GM12892 (cell line): ENCODE results near the gene ANGPTL5.
"Not testable (repeated sequence)": the region's sequence is repeated elsewhere in the genome, so short reads cannot be mapped to it uniquely, and the experiment has no call there.

Experiments
- DNase-seq: peaks from one replicate; pipeline ENCODE4 v3.0.0; 2011; ENCODE audit not compliant: insufficient read length
- FAIRE-seq: peaks from 2 replicates; lab custom pipeline; 2011; peaks lifted over from hg19 to GRCh38; lab: Jason Lieb, UNC
- POLR2A ChIP-seq: IDR thresholded peaks from 2 replicates; pipeline ENCODE4 v1.6.1; 2011; ENCODE audit warnings: low read depth, low read length, control low read depth
- POLR2AphosphoS5 ChIP-seq: IDR thresholded peaks from 2 replicates; pipeline ENCODE4 v1.6.1; 2011; ENCODE audit warnings: low read depth, low read length, control low read depth
- TAF1 ChIP-seq: IDR thresholded peaks from 2 replicates; pipeline ENCODE4 v1.6.1; 2011; ENCODE audit warnings: low read depth, mild to moderate bottlenecking, control low read depth, low read length, borderline replicate concordance

Gene ANGPTL5

GRCh38 chr11:101872171-101872882 lies 44.0 kb downstream of the ANGPTL5 start:
- FAIRE-seq: no peak
- no peak for DNase-seq
- TF ChIP-seq POLR2A (no peak), TAF1 (no peak), POLR2AphosphoS5 (no peak)

GRCh38 chr11:101870510-101870909 lies 45.8 kb downstream of the ANGPTL5 start:
- DNase-seq (no peak), FAIRE-seq (no peak)
- no peak for TF ChIP-seq POLR2AphosphoS5
- no peak for TF ChIP-seq TAF1
- no peak for TF ChIP-seq POLR2A

GRCh38 chr11:101867951-101868350 lies 48.4 kb downstream of the ANGPTL5 start:
- no peak for TF ChIP-seq POLR2AphosphoS5
- TF ChIP-seq POLR2A: no peak
- no peak for TF ChIP-seq TAF1
- FAIRE-seq: no peak
- no peak for DNase-seq

- FAIRE-seq (no peak), DNase-seq (no peak)
- TF ChIP-seq POLR2AphosphoS5 (no peak), POLR2A (no peak), TAF1 (no peak)
Measured at GRCh38 chr11:101866619-101867491, 49.5 kb downstream of the ANGPTL5 start.

GRCh38 chr11:101864098-101864497 lies 52.2 kb downstream of the ANGPTL5 start:
- TF ChIP-seq TAF1: no peak
- TF ChIP-seq POLR2A: no peak
- no peak for TF ChIP-seq POLR2AphosphoS5
- FAIRE-seq: no peak
- DNase-seq: no peak

- TF ChIP-seq TAF1 (no peak), POLR2A (no peak), POLR2AphosphoS5 (no peak)
- DNase-seq (no peak), FAIRE-seq (no peak)
Measured at GRCh38 chr11:101863361-101863760, 53.0 kb downstream of the ANGPTL5 start.

GRCh38 chr11:101862391-101863233 lies 53.7 kb downstream of the ANGPTL5 start:
- FAIRE-seq: no peak
- TF ChIP-seq TAF1 (no peak), POLR2A (no peak), POLR2AphosphoS5 (no peak)
- DNase-seq: no peak

GRCh38 chr11:101860696-101861427 lies 55.5 kb downstream of the ANGPTL5 start:
- FAIRE-seq: peak; percentile 71

GRCh38 chr11:101852260-101852659 lies 64.1 kb downstream of the ANGPTL5 start:
- FAIRE-seq, DNase-seq: not testable (repeated sequence)

More at GRCh38 chr11:101860696-101861427, 55.5 kb downstream of the ANGPTL5 start:
- no peak for DNase-seq
- TF ChIP-seq TAF1: no peak
- TF ChIP-seq POLR2A: no peak
- no peak for TF ChIP-seq POLR2AphosphoS5

GRCh38 chr11:101848262-101848661 lies 68.1 kb downstream of the ANGPTL5 start:
- FAIRE-seq: no peak

GRCh38 chr11:101844608-101845007 lies 71.7 kb downstream of the ANGPTL5 start:
- TF ChIP-seq POLR2AphosphoS5 (no peak), TAF1 (no peak), POLR2A (no peak)
- FAIRE-seq (no peak), DNase-seq (no peak)

More at GRCh38 chr11:101848262-101848661, 68.1 kb downstream of the ANGPTL5 start:
- TF ChIP-seq POLR2A (no peak), POLR2AphosphoS5 (no peak), TAF1 (no peak)
- no peak for DNase-seq
